HepG2 (cell line): Measurements from ENCODE around the gene STIM2. TPM values are rescaled to one million over a fixed set of nuclear protein-coding genes. Genes with fewer than 3 reads are reported as not detected.

ENCODE experiments used
- ATAC-seq: fragments of 200-7000 bp; cut with Tn5 transposase; 3 replicates; pipeline ENCODE4 v1.9.1; 2020; ENCODE audit warnings: mild to moderate bottlenecking, moderate library complexity
- BruUV-seq: library from RNA; stranded (reverse); fragments of 400-500 nt; replicated peaks from 2 replicates; lab custom pipeline; 2021; lab: Mats Ljungman, UMichigan
- CTCF ChIA-PET: fragments of 300-600 bp; formaldehyde crosslinking; extraction: SDS; loops from one replicate; lab custom pipeline; 2021; ENCODE audit warnings: low total read pairs, inconsistent platforms, low intra/inter-chr PET ratio; lab: Yijun Ruan, JAX
- POLR2A ChIA-PET: fragments of 350-600 bp; sonication (Branson Sonifier 250); formaldehyde crosslinking; loops from one replicate; lab custom pipeline; 2020; ENCODE audit warnings: antibody characterized with exemption, inconsistent platforms; lab: Yijun Ruan, JAX
- DNase-seq: peaks from one replicate; pipeline ENCODE4 v3.0.0-alpha.2; 2015; ENCODE audit warnings: low spot score
- FAIRE-seq: peaks from 3 replicates; lab custom pipeline; 2011; peaks lifted over from hg19 to GRCh38; lab: Jason Lieb, UNC
- H2AFZ ChIP-seq: one replicate; pipeline ENCODE4 v1.6.1; 2011; ENCODE audit warnings: low read length, inconsistent platforms
- H3K27ac ChIP-seq: fragments of 300-600 bp; 3 replicates; pipeline ENCODE4 v1.8.0; 2011; ENCODE audit warnings: mixed run types, mild to moderate bottlenecking, mixed read lengths, low read length, inconsistent platforms; ENCODE audit not compliant: insufficient read depth; ENCODE audit errors: extremely low read length
- H3K27me3 ChIP-seq, 2 experiments: fragments of 200-600 bp in 1 of 2; 2 replicates in 1 of 2; 3 replicates in 1 of 2; pipeline versions ENCODE4 v1.6.0 to v1.8.0; 2011; ENCODE audit warnings: low read length in 2 of 2, mild to moderate bottlenecking in 2 of 2, moderate library complexity in 2 of 2, inconsistent platforms in 1 of 2; ENCODE audit not compliant: insufficient read depth in 2 of 2, control insufficient read depth in 1 of 2
- H3K36me3 ChIP-seq, 2 experiments: fragments of 200-600 bp in 1 of 2; replicated peaks in 1 of 2; 2 replicates in 1 of 2; 3 replicates in 1 of 2; pipeline versions ENCODE4 v1.5.1 to v1.8.0; 2011; ENCODE audit warnings: low read length in 2 of 2, inconsistent platforms in 1 of 2; ENCODE audit not compliant: insufficient read depth in 2 of 2, control insufficient read depth in 1 of 2
- H3K4me1 ChIP-seq: 2 replicates; pipeline ENCODE4 v1.5.1; 2012; ENCODE audit warnings: low read length, inconsistent platforms; ENCODE audit not compliant: insufficient read depth
- H3K4me2 ChIP-seq: 2 replicates; pipeline ENCODE4 v1.6.0; 2011; ENCODE audit warnings: low read depth, low read length, inconsistent platforms
- H3K4me3 ChIP-seq, 3 experiments: fragments of 200-600 bp in 1 of 3; sonication (generic), shearing (Covaris generic) in 1 of 3; replicated peaks in 1 of 3; 2 replicates each; pipeline ENCODE4 v1.5.1; 2011 to 2016; ENCODE audit warnings: low read length in 3 of 3, inconsistent platforms in 2 of 3, low read depth in 2 of 3, mild to moderate bottlenecking in 2 of 3, control low read depth in 1 of 3, mixed read lengths in 1 of 3; ENCODE audit not compliant: insufficient read depth in 1 of 3
- H3K79me2 ChIP-seq: one replicate; pipeline ENCODE4 v1.6.1; 2011; ENCODE audit warnings: low read length, inconsistent platforms; ENCODE audit not compliant: insufficient read depth
- H3K9ac ChIP-seq: 2 replicates; pipeline ENCODE4 v1.6.0; 2011; ENCODE audit warnings: mild to moderate bottlenecking, low read depth, low read length, inconsistent platforms; ENCODE audit not compliant: insufficient read depth
- H3K9me3 ChIP-seq: 2 replicates; pipeline ENCODE4 v1.5.1; 2012; ENCODE audit warnings: mild to moderate bottlenecking, low read length
- H4K20me1 ChIP-seq: 2 replicates; pipeline ENCODE4 v1.6.0; 2011; ENCODE audit warnings: inconsistent platforms, mild to moderate bottlenecking, low read length, moderate library complexity; ENCODE audit not compliant: insufficient read depth
- HINFP ChIP-seq: sonication (generic); formaldehyde crosslinking; IDR thresholded peaks from 2 replicates; pipeline ENCODE4 v1.4.0; 2020; ENCODE audit warnings: low read depth, mild to moderate bottlenecking, missing genetic modification reagents
- HNRNPH1 ChIP-seq: fragments of 200-400 bp; formaldehyde crosslinking; optimal IDR thresholded peaks from 2 replicates; pipeline ENCODE3; 2017; ENCODE audit warnings: mild to moderate bottlenecking, low read depth, low read length
- MEIS1 ChIP-seq: sonication (generic); formaldehyde crosslinking; IDR thresholded peaks from 2 replicates; pipeline ENCODE4 v1.9.0; 2021; ENCODE audit warnings: mild to moderate bottlenecking, missing genetic modification reagents, moderate library complexity, borderline replicate concordance
- ZNF224 ChIP-seq: sonication (generic); formaldehyde crosslinking; IDR thresholded peaks from 2 replicates; pipeline ENCODE4 v1.5.0; 2020; ENCODE audit warnings: mild to moderate bottlenecking, missing genetic modification reagents
- ZNF232 ChIP-seq: sonication (generic); formaldehyde crosslinking; IDR thresholded peaks from 2 replicates; pipeline ENCODE4 v1.4.0; 2020; ENCODE audit warnings: missing genetic modification reagents, borderline replicate concordance
- ZNF512B ChIP-seq: sonication (generic); formaldehyde crosslinking; IDR thresholded peaks from 2 replicates; pipeline ENCODE4 v1.5.1; 2020; ENCODE audit warnings: missing genetic modification reagents, mild to moderate bottlenecking, borderline replicate concordance
- ZNF530 ChIP-seq: sonication (generic); formaldehyde crosslinking; IDR thresholded peaks from 2 replicates; pipeline ENCODE4 v1.5.0; 2020; ENCODE audit warnings: low read depth, mild to moderate bottlenecking, missing genetic modification reagents
- ZNF704 ChIP-seq: sonication (generic); formaldehyde crosslinking; IDR thresholded peaks from 2 replicates; pipeline ENCODE4 v1.8.1; 2023; ENCODE audit warnings: mild to moderate bottlenecking, inconsistent platforms, moderate library complexity, missing genetic modification reagents, borderline replicate concordance
- WGBS: methylation state at CpG from one replicate; pipeline ENCODE4 v1.1.6; 2017; ENCODE audit warnings: low lambda C conversion rate; 5-methylcytosine and 5-hydroxymethylcytosine counted together
- in situ Hi-C: cut with HindIII; loops from 2 replicates; pipeline ENCODE4 v1.10.0; 2017; ENCODE audit warnings: low pct_unique_long_range_greater_than_20kb; ENCODE audit not compliant: extremely low pct_ligation_motif_present
- intact Hi-C: fragments of 100-400 bp; cut with micrococcal nuclease; formaldehyde crosslinking; loops from one replicate; pipeline ENCODE4 v1.10.0; 2022; ENCODE audit not compliant: unreplicated experiment
- polyA plus RNA-seq, 8 experiments: library from polyadenylated mRNA; depleted of rRNA in 3 of 8; stranded (reverse) in 7 of 8; unstranded in 1 of 8; fragments of >200 nt; fragmentation: Illumina TruSeq in 4 of 8; extraction: Trizol in 4 of 8; gene quantifications; 2 replicates each; pipeline versions ENCODE4 v1.2.1 to v1.2.3, GENCODE V29; 2011 to 2016; ENCODE audit warnings: low read depth in 4 of 8, missing spikeins in 1 of 8, mixed read lengths in 1 of 8; ENCODE audit not compliant: insufficient read depth in 1 of 8
- total RNA-seq, 5 experiments: library from RNA; depleted of rRNA; stranded (reverse); fragments of >200 nt; fragmentation: Illumina TruSeq; extraction: Trizol; gene quantifications; 2 replicates each; pipeline ENCODE4 v1.2.3, GENCODE V29; 2016; ENCODE audit warnings: low read depth in 1 of 5

STIM2 gene
- total and polyA plus RNA-seq, 2 of the 13 experiments (the other 11 are each of a cell fraction or from before 2014, with no cell fraction given) = 19.3 to 19.4 TPM

- no peaks in the 10 kb centered on the region for H3K9me3 ChIP-seq
- in situ Hi-C loops = loop anchor here (5.0 kb wide), 1 partner anchor 37 kb away; no protein-coding TSS in a partner anchor
- no peaks in the 10 kb centered on the region; a peak in 1 of 5 replicates for H3K27me3 ChIP-seq
- no peak for DNase-seq
- peaks cover 33% of the 10 kb centered on the region for H3K79me2 ChIP-seq
- FAIRE-seq = no peak
- no peaks in the 10 kb centered on the region for H3K36me3 ChIP-seq
- ChIA-PET POLR2A (interaction anchor here (2.7 kb wide), 1 partner anchor 38 kb away, joined by 11 read pairs; no protein-coding TSS in a partner anchor), CTCF (interaction anchor here (1.0 kb wide), 1 partner anchor 38 kb away, joined by 5 read pairs; no protein-coding TSS in a partner anchor)
- no peak for ATAC-seq
- intact Hi-C loops = loop anchor here (1.0 kb wide), 2 partner anchors 37 to 151 kb away; no protein-coding TSS in a partner anchor
- H4K20me1 ChIP-seq = no peaks in the 10 kb centered on the region; the same call in 1 of the 2 replicates
- no peak overlapping the region for H2AFZ ChIP-seq
- H3K4me1 ChIP-seq = peaks cover 48% of the 10 kb centered on the region
- peak overlapping the region; percentile 96 for H3K4me2 ChIP-seq
- peak overlapping the region; percentile 78 for H3K27ac ChIP-seq
- BruUV-seq = TSS peak; percentile 92
- TF ChIP-seq HINFP (CRISPR knock-in tag) (no peak), HNRNPH1 (no peak), ZNF530 (no peak), ZNF704 (0 out of 2 replicates have a peak, but pooled peaks have one; percentile 4), MEIS1 (CRISPR knock-in tag) (no peak), ZNF232 (CRISPR knock-in tag) (no peak), ZNF224 (CRISPR knock-in tag) (no peak), ZNF512B (CRISPR knock-in tag) (0 out of 2 replicates have a peak, but pooled peaks have one; percentile 3)
- TF ChIP-seq, all 625 proteins: peak for 2
- Histone ChIP-seq H3K4me3 (peak overlapping the region; percentile 80 to 91 (median 89)), H3K9ac (peak overlapping the region; percentile 76)
- WGBS = 42% methylated on average over 5 of the region's 5 CpGs
These were observed 882 bp upstream of the STIM2 start for GRCh38 chr4:26859762-26860156.
